Measurements from ENCODE around the gene VTCN1. TPM values are rescaled to one million over a fixed set of nuclear protein-coding genes. Genes with fewer than 3 reads are reported as not detected.
A peak's percentile ranks its signal among the peaks of the same experiment; 100 is the strongest.
"Not testable (repeated sequence)": the region's sequence is repeated elsewhere in the genome, so short reads cannot be mapped to it uniquely, and the experiment has no call there.

Gene VTCN1, protein sequence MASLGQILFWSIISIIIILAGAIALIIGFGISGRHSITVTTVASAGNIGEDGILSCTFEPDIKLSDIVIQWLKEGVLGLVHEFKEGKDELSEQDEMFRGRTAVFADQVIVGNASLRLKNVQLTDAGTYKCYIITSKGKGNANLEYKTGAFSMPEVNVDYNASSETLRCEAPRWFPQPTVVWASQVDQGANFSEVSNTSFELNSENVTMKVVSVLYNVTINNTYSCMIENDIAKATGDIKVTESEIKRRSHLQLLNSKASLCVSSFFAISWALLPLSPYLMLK
- under 1 TPM in 5 of 6 experiments, not detected in 1; 0.28 to 0.89 (median 0.39) TPM for total RNA-seq
- long read RNA-seq, result 0 reads

DNA sequence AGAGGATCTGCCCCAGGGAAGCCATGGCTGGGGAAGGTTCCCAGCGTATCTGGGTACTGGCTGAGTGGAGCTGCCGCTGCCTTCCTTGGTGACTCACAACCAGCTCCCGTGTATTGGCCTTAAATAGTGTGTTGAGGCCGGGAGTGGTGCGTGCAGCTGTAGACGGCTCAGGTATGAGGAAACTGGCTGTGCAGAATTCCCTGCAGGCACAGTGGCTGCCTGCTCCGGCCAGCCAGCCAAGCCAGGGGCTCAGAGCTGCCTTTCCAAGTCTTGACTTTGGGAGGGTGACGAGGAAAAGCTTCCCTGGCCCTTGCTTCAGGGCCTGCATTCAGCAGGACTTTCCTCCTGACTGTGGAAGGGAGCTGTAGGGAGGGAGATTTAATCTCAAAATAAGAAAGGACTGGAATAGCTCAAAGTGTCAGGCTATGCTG is at the start of gene VTCN1:
Gene VTCN1, minus strand, starts transcription at position 97 of the 431 bp plus-strand sequence. Its CDS starts 72 bp downstream, at position 25.
- DNase-seq (no peak), ATAC-seq (peak in 3 of 4 donors; percentile 26 to 47 (median 28))
- Histone ChIP-seq H3K36me3 (no peaks in the 10 kb centered on the region), H3K9me3 (no peaks in the 10 kb centered on the region), H3K4me1 (no peaks in the 10 kb centered on the region), H3K27me3 (no peaks in the 10 kb centered on the region), H3K4me3 (no peak within 1 kb of the TSS), H3K27ac (no peak within 1 kb of the TSS)
- TF ChIP-seq POLR2A (IDR thresholded peaks at IDR 0.05), result no peak
- TF ChIP-seq, protein P1, sequence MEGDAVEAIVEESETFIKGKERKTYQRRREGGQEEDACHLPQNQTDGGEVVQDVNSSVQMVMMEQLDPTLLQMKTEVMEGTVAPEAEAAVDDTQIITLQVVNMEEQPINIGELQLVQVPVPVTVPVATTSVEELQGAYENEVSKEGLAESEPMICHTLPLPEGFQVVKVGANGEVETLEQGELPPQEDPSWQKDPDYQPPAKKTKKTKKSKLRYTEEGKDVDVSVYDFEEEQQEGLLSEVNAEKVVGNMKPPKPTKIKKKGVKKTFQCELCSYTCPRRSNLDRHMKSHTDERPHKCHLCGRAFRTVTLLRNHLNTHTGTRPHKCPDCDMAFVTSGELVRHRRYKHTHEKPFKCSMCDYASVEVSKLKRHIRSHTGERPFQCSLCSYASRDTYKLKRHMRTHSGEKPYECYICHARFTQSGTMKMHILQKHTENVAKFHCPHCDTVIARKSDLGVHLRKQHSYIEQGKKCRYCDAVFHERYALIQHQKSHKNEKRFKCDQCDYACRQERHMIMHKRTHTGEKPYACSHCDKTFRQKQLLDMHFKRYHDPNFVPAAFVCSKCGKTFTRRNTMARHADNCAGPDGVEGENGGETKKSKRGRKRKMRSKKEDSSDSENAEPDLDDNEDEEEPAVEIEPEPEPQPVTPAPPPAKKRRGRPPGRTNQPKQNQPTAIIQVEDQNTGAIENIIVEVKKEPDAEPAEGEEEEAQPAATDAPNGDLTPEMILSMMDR (IDR thresholded peaks at IDR 0.05), result no peak
- WGBS (ENCODE audit: insufficient coverage, low coverage, low lambda C conversion rate, missing lambda C conversion rate), result 35% methylated on average over 3 of the region's 8 CpGs
- intact Hi-C loops (cut with DNase I), result no loop called here

DNA sequence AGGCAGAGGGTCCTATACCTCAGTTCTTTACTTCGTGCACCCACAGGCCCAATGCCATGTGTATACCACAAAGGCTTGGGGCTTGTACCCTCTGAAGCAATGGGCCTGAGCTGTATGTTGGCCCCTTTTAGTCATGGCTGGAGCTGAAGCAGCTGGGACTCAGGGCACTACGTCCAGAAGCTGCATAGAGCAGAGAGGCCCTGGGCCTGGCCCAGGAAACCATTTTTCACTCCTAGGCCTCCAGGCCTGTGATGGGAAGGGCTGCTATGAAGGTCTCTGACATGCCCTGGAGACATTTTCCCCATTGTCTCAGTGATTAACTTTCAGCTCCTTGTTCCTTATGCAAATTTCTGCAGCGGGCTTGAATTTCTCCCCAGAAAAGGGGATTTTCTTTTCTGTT is 48.1 kb upstream of the VTCN1 start:
- WGBS (ENCODE audit: insufficient coverage, low coverage, low lambda C conversion rate, missing lambda C conversion rate), result 78% methylated on average over 1 of the region's 3 CpGs
- no peak overlapping the region for H3K4me3 ChIP-seq
- no peaks in the 10 kb centered on the region for H3K27me3 ChIP-seq
- ATAC-seq (no peak), DNase-seq (no peak)
- TF ChIP-seq, protein P1 (IDR thresholded peaks at IDR 0.05), result no peak
- TF ChIP-seq POLR2A (IDR thresholded peaks at IDR 0.05), result no peak
- intact Hi-C loops (cut with DNase I), result no loop called here
- H3K9me3 ChIP-seq, result no peaks in the 10 kb centered on the region
- no peaks in the 10 kb centered on the region for H3K36me3 ChIP-seq
- no peaks in the 10 kb centered on the region for H3K4me1 ChIP-seq
- H3K27ac ChIP-seq, result no peak overlapping the region

DNA sequence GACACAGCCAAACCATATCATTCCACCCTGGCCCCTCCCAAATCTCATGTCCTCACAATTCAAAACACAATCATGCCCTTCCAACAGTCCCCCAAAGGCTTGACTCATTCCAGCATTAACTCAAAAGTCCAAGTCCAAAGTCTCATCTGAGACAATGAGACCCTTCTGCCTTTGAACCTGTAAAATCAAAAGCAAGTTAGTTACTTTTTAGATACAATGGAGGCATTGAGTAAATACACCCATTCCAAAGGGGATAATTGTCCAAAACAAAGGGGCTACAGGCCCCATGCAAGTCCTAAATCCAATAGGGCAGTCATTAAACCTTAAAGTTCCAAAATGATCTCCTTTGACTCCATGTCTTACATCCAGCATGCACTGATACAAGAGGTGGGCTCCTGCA is 47.3 kb upstream of the VTCN1 start:
- H3K36me3 ChIP-seq; H3K27me3 ChIP-seq; H3K27ac ChIP-seq; H3K9me3 ChIP-seq; H3K4me3 ChIP-seq; DNase-seq; intact Hi-C loops (cut with DNase I); ATAC-seq; H3K4me1 ChIP-seq: not testable (repeated sequence)

DNA sequence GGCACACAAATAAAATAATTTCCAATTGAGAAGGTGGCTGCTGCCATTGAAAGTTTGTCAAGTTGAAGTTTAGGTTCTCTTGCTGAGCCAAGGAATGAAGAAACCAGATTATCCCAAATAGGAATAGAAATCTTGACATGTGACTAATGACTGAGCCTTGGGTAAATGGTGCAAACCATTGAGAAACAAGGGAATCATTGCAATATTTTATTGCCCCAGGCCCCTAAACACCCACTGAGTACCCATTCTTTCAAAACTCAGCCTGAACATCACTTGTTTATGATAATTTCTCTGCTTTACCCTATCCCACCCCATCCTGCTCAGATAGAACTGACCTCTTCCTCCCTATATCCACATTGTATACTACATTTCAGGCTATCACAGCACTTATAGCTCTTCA is 46.6 kb upstream of the VTCN1 start:
- no peaks in the 10 kb centered on the region for H3K36me3 ChIP-seq
- ATAC-seq, result no peak
- intact Hi-C loops (cut with DNase I), result no loop called here

DNA sequence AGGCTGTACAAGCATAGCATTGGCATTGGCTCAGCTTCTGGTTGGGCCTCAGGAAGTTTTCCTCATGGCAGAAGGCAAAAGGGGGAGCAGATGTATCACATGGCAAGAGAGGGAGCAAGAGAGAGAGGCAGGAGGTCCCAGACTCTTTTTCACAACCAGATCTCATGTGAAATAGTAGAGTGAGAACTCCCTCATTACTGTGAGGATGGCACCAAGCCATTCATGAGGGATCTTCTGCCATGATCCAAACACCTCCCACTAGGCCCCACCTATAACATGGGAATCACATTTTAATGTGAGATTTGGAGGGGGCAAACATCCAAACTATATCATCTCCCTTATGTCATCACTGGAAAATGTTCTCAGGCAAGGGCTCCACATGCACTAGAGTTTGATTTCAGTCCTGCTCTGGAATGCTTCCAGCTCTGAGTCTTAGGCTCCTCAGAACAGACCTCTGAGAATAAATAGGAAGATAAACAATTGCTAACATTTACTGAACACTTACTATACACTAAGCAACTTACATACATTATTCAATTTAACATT is 39.4 kb upstream of the VTCN1 start:
- no peaks in the 10 kb centered on the region for H3K36me3 ChIP-seq
- no peaks in the 10 kb centered on the region for H3K27me3 ChIP-seq
- H3K4me3 ChIP-seq, result no peak overlapping the region
- ATAC-seq (no peak), DNase-seq (no peak)
- H3K9me3 ChIP-seq, result no peaks in the 10 kb centered on the region
- TF ChIP-seq, protein P1 (IDR thresholded peaks at IDR 0.05), result no peak
- no peak for TF ChIP-seq POLR2A (IDR thresholded peaks at IDR 0.05)
- H3K27ac ChIP-seq, result no peak overlapping the region
- intact Hi-C loops (cut with DNase I), result no loop called here
- no peaks in the 10 kb centered on the region for H3K4me1 ChIP-seq

More for the DNA sequence above, 46.6 kb upstream of the VTCN1 start:
- H3K9me3 ChIP-seq, result no peaks in the 10 kb centered on the region
- no peak overlapping the region for H3K4me3 ChIP-seq
- H3K4me1 ChIP-seq, result no peaks in the 10 kb centered on the region
- TF ChIP-seq, protein P1 (IDR thresholded peaks at IDR 0.05), result no peak
- TF ChIP-seq POLR2A (IDR thresholded peaks at IDR 0.05), result no peak
- H3K27ac ChIP-seq, result no peak overlapping the region
- no peaks in the 10 kb centered on the region for H3K27me3 ChIP-seq
- DNase-seq, result no peak
